ENCODE data around the gene RASSF5. TPM values are rescaled to one million over a fixed set of nuclear protein-coding genes. Genes with fewer than 3 reads are reported as not detected.

RASSF5 gene
- total RNA-seq, 2 experiments from 2014 or later = 215 to 218 TPM

DNA sequence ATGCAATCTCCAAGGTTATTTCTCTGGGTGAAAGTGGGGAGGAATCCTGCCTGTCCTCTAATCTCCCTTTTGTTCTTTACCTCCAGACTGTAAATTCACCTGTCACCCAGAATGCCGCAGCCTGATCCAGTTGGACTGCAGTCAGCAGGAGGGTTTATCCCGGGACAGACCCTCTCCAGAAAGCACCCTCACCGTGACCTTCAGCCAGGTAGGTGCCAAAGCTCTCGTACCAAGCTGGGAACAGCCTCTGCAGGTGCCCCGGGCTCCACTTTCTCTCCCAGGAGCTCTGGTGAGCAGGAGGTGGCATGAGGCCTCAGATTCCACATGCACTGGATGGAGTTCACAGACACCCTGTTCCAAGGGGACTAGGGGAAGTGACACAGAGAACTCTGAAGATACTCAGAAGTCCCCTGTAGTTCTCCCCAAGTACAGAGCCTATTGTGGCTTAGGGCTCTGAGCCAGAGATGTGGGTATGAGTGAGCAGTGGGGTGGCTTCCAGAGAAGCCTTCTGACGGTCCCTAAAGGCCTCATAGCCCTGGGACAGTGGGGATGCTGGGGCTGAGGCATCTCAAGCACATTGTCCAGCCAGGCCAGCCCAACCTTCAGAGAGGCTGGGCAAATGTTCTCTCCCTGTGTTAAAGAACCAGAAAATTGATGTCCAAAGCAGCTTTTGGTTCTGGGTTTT, 30.9 kb downstream of the RASSF5 start:
- H3K9me3 Mint-ChIP-seq = no peaks in the 10 kb centered on the region
- POLR2A ChIA-PET = no interaction called here
- DNase-seq (no peak), ATAC-seq (no peak)
- peaks cover 3% of the 10 kb centered on the region for H3K4me1 Mint-ChIP-seq (ENCODE audit: low read depth)
- intact Hi-C loops (cut with micrococcal nuclease) = no loop called here
- CTCF ChIA-PET = interaction anchor here (2.9 kb wide), 1 partner anchor 45 kb away, joined by 15 read pairs; no protein-coding TSS in a partner anchor
- H3K27me3 Mint-ChIP-seq = no peaks in the 10 kb centered on the region
- TF ChIP-seq, protein P1, sequence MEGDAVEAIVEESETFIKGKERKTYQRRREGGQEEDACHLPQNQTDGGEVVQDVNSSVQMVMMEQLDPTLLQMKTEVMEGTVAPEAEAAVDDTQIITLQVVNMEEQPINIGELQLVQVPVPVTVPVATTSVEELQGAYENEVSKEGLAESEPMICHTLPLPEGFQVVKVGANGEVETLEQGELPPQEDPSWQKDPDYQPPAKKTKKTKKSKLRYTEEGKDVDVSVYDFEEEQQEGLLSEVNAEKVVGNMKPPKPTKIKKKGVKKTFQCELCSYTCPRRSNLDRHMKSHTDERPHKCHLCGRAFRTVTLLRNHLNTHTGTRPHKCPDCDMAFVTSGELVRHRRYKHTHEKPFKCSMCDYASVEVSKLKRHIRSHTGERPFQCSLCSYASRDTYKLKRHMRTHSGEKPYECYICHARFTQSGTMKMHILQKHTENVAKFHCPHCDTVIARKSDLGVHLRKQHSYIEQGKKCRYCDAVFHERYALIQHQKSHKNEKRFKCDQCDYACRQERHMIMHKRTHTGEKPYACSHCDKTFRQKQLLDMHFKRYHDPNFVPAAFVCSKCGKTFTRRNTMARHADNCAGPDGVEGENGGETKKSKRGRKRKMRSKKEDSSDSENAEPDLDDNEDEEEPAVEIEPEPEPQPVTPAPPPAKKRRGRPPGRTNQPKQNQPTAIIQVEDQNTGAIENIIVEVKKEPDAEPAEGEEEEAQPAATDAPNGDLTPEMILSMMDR (IDR thresholded peaks at IDR 0.05) = no peak
- H3K27ac Mint-ChIP-seq = no peak overlapping the region
- no peak overlapping the region for H3K4me3 Mint-ChIP-seq
- no peaks in the 10 kb centered on the region for H3K36me3 Mint-ChIP-seq (ENCODE audit: low read depth)

DNA sequence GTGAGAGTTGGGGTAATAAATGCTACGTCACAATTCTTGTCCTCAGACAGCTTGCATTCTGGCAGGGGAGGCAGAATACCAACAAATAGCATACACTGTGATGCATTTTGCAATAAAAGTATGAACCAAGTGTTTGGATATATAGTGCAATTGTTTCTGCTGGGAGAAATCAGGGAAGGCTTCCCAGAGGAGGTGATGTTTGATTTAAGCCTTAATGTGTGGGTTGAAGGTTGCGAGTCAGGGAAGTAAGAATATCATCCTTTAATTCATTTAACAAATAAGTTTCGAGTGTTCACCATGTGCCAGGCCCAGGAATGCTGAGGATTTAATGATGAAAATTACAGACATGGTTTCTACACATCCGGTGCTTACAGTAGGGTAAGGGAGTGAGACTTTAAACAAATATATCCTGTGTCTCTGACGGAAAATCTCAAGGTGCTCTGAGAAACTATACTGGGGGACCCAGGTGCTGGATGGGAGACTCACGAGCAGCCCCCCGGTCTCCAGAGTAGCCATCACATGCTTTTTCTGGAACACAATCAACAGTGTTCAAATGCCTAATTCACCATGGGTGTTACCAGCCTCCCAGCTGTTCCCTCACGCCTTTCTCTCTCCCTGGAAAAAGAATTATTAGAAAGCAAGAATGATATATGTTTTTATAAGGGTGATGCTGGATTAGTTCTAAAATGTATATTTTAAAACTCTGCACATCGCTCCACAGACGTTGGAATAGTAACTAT, 31.7 kb downstream of the RASSF5 start:
- ChIA-PET POLR2A (no interaction called here), CTCF (interaction anchor here (1.0 kb wide), 1 partner anchor 60 kb away, joined by 3 read pairs; no protein-coding TSS in a partner anchor)
- TF ChIP-seq, protein P1 (IDR thresholded peaks at IDR 0.05) = no peak
- no peak overlapping the region for H3K27ac Mint-ChIP-seq
- intact Hi-C loops (cut with micrococcal nuclease) = no loop called here
- no peak for DNase-seq
- ATAC-seq = no peak
- H3K9me3 Mint-ChIP-seq = no peaks in the 10 kb centered on the region
- H3K4me3 Mint-ChIP-seq = no peak overlapping the region
- no peaks in the 10 kb centered on the region for H3K36me3 Mint-ChIP-seq (ENCODE audit: low read depth)
- H3K4me1 Mint-ChIP-seq (ENCODE audit: low read depth) = peaks cover 3% of the 10 kb centered on the region
- no peaks in the 10 kb centered on the region for H3K27me3 Mint-ChIP-seq

DNA sequence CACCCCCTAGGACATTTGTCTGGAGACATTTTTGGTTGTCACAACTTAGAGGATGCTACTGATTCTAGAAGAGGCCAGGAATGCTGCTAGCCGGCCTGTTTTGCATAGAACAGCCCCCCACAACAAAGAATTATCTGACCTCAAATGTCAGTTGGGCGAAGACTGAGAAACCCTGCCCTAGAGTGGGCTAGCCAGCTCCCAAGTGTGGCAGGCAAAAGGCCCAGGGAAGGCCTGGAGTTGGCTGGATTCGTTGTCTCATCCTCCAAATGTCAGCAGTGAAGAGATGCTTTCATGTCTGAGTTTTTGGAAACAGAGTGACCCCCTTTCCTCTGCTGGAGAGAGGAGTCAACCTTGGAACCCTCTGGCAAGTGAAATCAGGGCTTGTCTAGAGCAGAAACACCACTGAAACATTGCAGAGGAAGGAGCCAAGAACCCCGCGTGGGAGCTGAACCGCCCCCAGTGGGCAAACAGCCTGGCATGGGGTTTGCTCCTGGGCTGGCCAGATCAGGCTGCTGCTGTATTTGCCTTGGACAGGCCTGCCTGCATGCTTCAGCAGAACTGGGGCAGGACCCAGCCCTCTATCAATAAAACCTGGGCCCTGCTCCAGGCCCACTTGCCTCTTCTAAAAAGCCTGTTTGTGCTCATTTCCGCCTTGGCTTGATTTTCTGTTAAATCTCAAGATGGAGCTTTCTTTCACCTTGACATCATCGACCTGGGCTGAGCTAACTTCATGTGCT, 32.9 kb downstream of the RASSF5 start:
- ChIA-PET POLR2A (interaction anchor here (1.0 to 1.3 kb wide), 3 partner anchors 11 to 41 kb away, joined by 3 read pairs; no protein-coding TSS in a partner anchor), CTCF (interaction anchor here (0.8 to 8.9 kb wide), 9 partner anchors 10 to 123 kb away, joined by 3 to 259 read pairs (median 5); partner anchors contain the start of gene EIF2D)
- DNase-seq (no peak), ATAC-seq (no peak)
- Mint-ChIP-seq H3K27me3 (no peaks in the 10 kb centered on the region), H3K36me3 (ENCODE audit: low read depth) (no peaks in the 10 kb centered on the region), H3K4me3 (no peak overlapping the region), H3K9me3 (no peaks in the 10 kb centered on the region), H3K4me1 (ENCODE audit: low read depth) (peaks cover 12% of the 10 kb centered on the region), H3K27ac (no peak overlapping the region)
- intact Hi-C loops (cut with micrococcal nuclease) = no loop called here
- TF ChIP-seq, protein P1 (IDR thresholded peaks at IDR 0.05) = no peak

GRCh38 chr1:206541236-206541833, 34.0 kb downstream of the RASSF5 start:
- CTCF ChIA-PET = interaction anchor here (1.0 to 8.9 kb wide), 9 partner anchors 9 to 122 kb away, joined by 3 to 259 read pairs (median 5); partner anchors contain the start of gene EIF2D
- TF ChIP-seq, protein P1 (IDR thresholded peaks at IDR 0.05) = no peak
- Mint-ChIP-seq H3K27ac (no peak overlapping the region), H3K9me3 (no peaks in the 10 kb centered on the region), H3K36me3 (ENCODE audit: low read depth) (no peaks in the 10 kb centered on the region), H3K4me3 (no peak overlapping the region), H3K4me1 (ENCODE audit: low read depth) (peaks cover 19% of the 10 kb centered on the region), H3K27me3 (no peaks in the 10 kb centered on the region)
- POLR2A ChIA-PET = interaction anchor here (1.2 to 1.6 kb wide), 3 partner anchors 10 to 43 kb away, joined by 3 to 6 read pairs (median 4); no protein-coding TSS in a partner anchor
- DNase-seq (no peak), ATAC-seq (no peak)
- intact Hi-C loops (cut with micrococcal nuclease) = no loop called here

Data from activated CD8-positive, alpha-beta T cell treated with anti-CD3 and anti-CD28 coated beads for 36 hours (primary cell).